ENCODE results near the gene SFXN1.

DNA sequence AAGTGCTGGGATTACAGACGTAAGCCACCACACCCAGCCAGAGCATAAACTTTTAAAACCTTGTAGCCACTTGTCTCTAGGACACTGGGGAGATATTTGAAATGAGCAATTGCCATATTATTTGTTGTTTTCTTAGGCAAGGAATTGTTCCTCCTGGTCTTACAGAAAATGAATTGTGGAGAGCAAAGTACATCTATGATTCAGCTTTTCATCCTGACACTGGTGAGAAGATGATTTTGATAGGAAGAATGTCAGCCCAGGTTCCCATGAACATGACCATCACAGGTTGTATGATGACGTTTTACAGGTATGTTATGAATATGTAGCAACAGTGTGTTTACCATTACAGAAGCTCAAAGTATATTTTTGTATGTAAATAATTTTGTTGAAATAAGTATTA, 30.5 kb downstream of the SFXN1 start:
- TF ChIP-seq, protein P1, sequence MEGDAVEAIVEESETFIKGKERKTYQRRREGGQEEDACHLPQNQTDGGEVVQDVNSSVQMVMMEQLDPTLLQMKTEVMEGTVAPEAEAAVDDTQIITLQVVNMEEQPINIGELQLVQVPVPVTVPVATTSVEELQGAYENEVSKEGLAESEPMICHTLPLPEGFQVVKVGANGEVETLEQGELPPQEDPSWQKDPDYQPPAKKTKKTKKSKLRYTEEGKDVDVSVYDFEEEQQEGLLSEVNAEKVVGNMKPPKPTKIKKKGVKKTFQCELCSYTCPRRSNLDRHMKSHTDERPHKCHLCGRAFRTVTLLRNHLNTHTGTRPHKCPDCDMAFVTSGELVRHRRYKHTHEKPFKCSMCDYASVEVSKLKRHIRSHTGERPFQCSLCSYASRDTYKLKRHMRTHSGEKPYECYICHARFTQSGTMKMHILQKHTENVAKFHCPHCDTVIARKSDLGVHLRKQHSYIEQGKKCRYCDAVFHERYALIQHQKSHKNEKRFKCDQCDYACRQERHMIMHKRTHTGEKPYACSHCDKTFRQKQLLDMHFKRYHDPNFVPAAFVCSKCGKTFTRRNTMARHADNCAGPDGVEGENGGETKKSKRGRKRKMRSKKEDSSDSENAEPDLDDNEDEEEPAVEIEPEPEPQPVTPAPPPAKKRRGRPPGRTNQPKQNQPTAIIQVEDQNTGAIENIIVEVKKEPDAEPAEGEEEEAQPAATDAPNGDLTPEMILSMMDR (IDR thresholded peaks at IDR 0.05) = no peak
- TF ChIP-seq POLR2A (IDR thresholded peaks at IDR 0.05) (no peak), POLR2AphosphoS5 (IDR thresholded peaks at IDR 0.05) (no peak), EP300 (IDR thresholded peaks at IDR 0.05) (no peak)
